ENCODE measurements around the gene MARK4.
"Not testable (repeated sequence)": the region's sequence is repeated elsewhere in the genome, so short reads cannot be mapped to it uniquely, and the experiment has no call there.

Gene MARK4

GRCh38 chr19:45306518-45307027 is 55.5 kb downstream of the MARK4 start:
- DNase-seq (ENCODE audit: low spot score) = no peak

- no peak for DNase-seq (ENCODE audit: low spot score)
Measured at GRCh38 chr19:45307361-45307760, 56.3 kb downstream of the MARK4 start.

GRCh38 chr19:45309322-45309721 is 58.3 kb downstream of the MARK4 start:
- not testable (repeated sequence) for DNase-seq (ENCODE audit: low spot score)

- no peak for DNase-seq (ENCODE audit: low spot score)
Measured at GRCh38 chr19:45311621-45312020, 60.5 kb downstream of the MARK4 start.

GRCh38 chr19:45312285-45312684 is 61.2 kb downstream of the MARK4 start:
- not testable (repeated sequence) for DNase-seq (ENCODE audit: low spot score)

- no peak for DNase-seq (ENCODE audit: low spot score)
Measured at GRCh38 chr19:45314708-45315245, 63.7 kb downstream of the MARK4 start.

GRCh38 chr19:45315304-45315703 is 64.2 kb downstream of the MARK4 start:
- DNase-seq (ENCODE audit: low spot score) = no peak

- DNase-seq (ENCODE audit: low spot score) = no peak
Measured at GRCh38 chr19:45320997-45321775, 70.1 kb downstream of the MARK4 start.

- no peak for DNase-seq (ENCODE audit: low spot score)
Measured at GRCh38 chr19:45321848-45322247, 70.8 kb downstream of the MARK4 start.

- no peak for DNase-seq (ENCODE audit: low spot score)
Measured at GRCh38 chr19:45322311-45322710, 71.2 kb downstream of the MARK4 start.

- no peak for DNase-seq (ENCODE audit: low spot score)
Measured at GRCh38 chr19:45322744-45323281, 71.7 kb downstream of the MARK4 start, which contains the start of gene CKM. TSS of gene CKM (minus strand) at chr19:45322875. CDS start at chr19:45319713, 3,162 bp downstream.

GRCh38 chr19:45323671-45324081 is 72.6 kb downstream of the MARK4 start:
- DNase-seq (ENCODE audit: low spot score) = peak; percentile 66

- DNase-seq (ENCODE audit: low spot score) = no peak
Measured at GRCh38 chr19:45324349-45324907, 73.4 kb downstream of the MARK4 start.

- DNase-seq (ENCODE audit: low spot score) = no peak
Measured at GRCh38 chr19:45327404-45328143, 76.5 kb downstream of the MARK4 start.

GRCh38 chr19:45331411-45331810 is 80.3 kb downstream of the MARK4 start:
- DNase-seq (ENCODE audit: low spot score) = no peak

- DNase-seq (ENCODE audit: low spot score) = no peak
Measured at GRCh38 chr19:45333609-45334303, 82.7 kb downstream of the MARK4 start.

GRCh38 chr19:45334881-45335280 is 83.8 kb downstream of the MARK4 start:
- DNase-seq (ENCODE audit: low spot score) = not testable (repeated sequence)

- DNase-seq (ENCODE audit: low spot score) = no peak
Measured at GRCh38 chr19:45336696-45337251, 85.7 kb downstream of the MARK4 start.

- no peak for DNase-seq (ENCODE audit: low spot score)
Measured at GRCh38 chr19:45339629-45340028, 88.6 kb downstream of the MARK4 start.

GRCh38 chr19:45340232-45340898 is 89.3 kb downstream of the MARK4 start, which contains the start of gene KLC3:
TSS of gene KLC3 (plus strand) at chr19:45340750. CDS start at chr19:45345542, 4,792 bp downstream.
- peak; percentile 79 for DNase-seq (ENCODE audit: low spot score)

Data from HuH-7.5 (cell line).